ENCODE data around the gene GPR153.
A peak's percentile ranks its signal among the peaks of the same experiment; 100 is the strongest.

GPR153 gene

GRCh38 chr1:6251233-6251632 is 9.7 kb downstream of the GPR153 start:
- no peak for DNase-seq (ENCODE audit: insufficient read length, low spot score)
- FAIRE-seq: no peak

GRCh38 chr1:6249739-6250689 is 10.9 kb downstream of the GPR153 start:
- FAIRE-seq: no peak

GRCh38 chr1:6248932-6249738 is 11.8 kb downstream of the GPR153 start:
- FAIRE-seq: no peak

More at GRCh38 chr1:6249739-6250689, 10.9 kb downstream of the GPR153 start:
- DNase-seq (ENCODE audit: insufficient read length, low spot score): no peak

GRCh38 chr1:6248161-6248776 is 12.6 kb downstream of the GPR153 start:
- FAIRE-seq (no peak), DNase-seq (ENCODE audit: insufficient read length, low spot score) (no peak)

More at GRCh38 chr1:6248932-6249738, 11.8 kb downstream of the GPR153 start:
- no peak for DNase-seq (ENCODE audit: insufficient read length, low spot score)

- FAIRE-seq: no peak
- DNase-seq (ENCODE audit: insufficient read length, low spot score): no peak
These were observed 13.2 kb downstream of the GPR153 start for GRCh38 chr1:6247651-6248050.

GRCh38 chr1:6246497-6247467 is 14.1 kb downstream of the GPR153 start:
- DNase-seq (ENCODE audit: insufficient read length, low spot score) (peak; percentile 98), FAIRE-seq (peak; percentile 68)

GRCh38 chr1:6245869-6246496 is 14.9 kb downstream of the GPR153 start:
- DNase-seq (ENCODE audit: insufficient read length, low spot score) (no peak), FAIRE-seq (no peak)

GRCh38 chr1:6245086-6245868 is 15.6 kb downstream of the GPR153 start:
- DNase-seq (ENCODE audit: insufficient read length, low spot score) (peak; percentile 97), FAIRE-seq (no peak)

GRCh38 chr1:6244401-6245049 is 16.4 kb downstream of the GPR153 start:
- no peak for DNase-seq (ENCODE audit: insufficient read length, low spot score)
- FAIRE-seq: no peak

GRCh38 chr1:6243993-6244392 is 16.9 kb downstream of the GPR153 start, which contains the start of gene HES3:
TSS of gene HES3 (plus strand) at chr1:6244179. CDS start at chr1:6244366, 187 bp downstream.
- no peak for FAIRE-seq
- no peak for DNase-seq (ENCODE audit: insufficient read length, low spot score)

GRCh38 chr1:6243053-6243834 is 17.7 kb downstream of the GPR153 start:
- DNase-seq (ENCODE audit: insufficient read length, low spot score) (no peak), FAIRE-seq (no peak)

GRCh38 chr1:6241887-6242740 is 18.8 kb downstream of the GPR153 start:
- DNase-seq (ENCODE audit: insufficient read length, low spot score): no peak
- no peak for FAIRE-seq

- FAIRE-seq (no peak), DNase-seq (ENCODE audit: insufficient read length, low spot score) (no peak)
These were observed 19.6 kb downstream of the GPR153 start for GRCh38 chr1:6241107-6241886.

- no peak for DNase-seq (ENCODE audit: insufficient read length, low spot score)
- FAIRE-seq: no peak
These were observed 20.7 kb downstream of the GPR153 start for GRCh38 chr1:6239950-6240768.
